OCI-LY1 (cell line): Measurements from ENCODE around the gene CHEK2.

Source experiments
- H2AFZ ChIP-seq: fragments of 200-600 bp; sonication (generic), shearing (Covaris generic); 2 replicates; pipeline ENCODE4 v1.6.0; 2014; ENCODE audit warnings: antibody characterized with exemption, mild to moderate bottlenecking, low read length
- H3F3A ChIP-seq: fragments of 200-600 bp; sonication (generic), shearing (Covaris generic); 2 replicates; pipeline ENCODE4 v1.6.0; 2014; ENCODE audit warnings: mild to moderate bottlenecking, antibody characterized with exemption, low read length, moderate library complexity; ENCODE audit not compliant: insufficient read depth
- H3K27ac ChIP-seq: fragments of 200-600 bp; sonication (generic); 2 replicates; pipeline ENCODE4 v1.5.1; 2014; ENCODE audit warnings: low read length, mixed run types, mild to moderate bottlenecking, low read depth; ENCODE audit not compliant: poor library complexity, severe bottlenecking
- H3K27me3 ChIP-seq: fragments of 200-600 bp; sonication (generic); 2 replicates; pipeline ENCODE4 v1.6.0; 2014; ENCODE audit warnings: antibody characterized with exemption, mild to moderate bottlenecking, low read length, moderate library complexity; ENCODE audit not compliant: insufficient read depth
- H3K36me3 ChIP-seq: fragments of 200-600 bp; sonication (generic); 2 replicates; pipeline ENCODE4 v1.6.1; 2014; ENCODE audit warnings: mild to moderate bottlenecking, antibody characterized with exemption, low read length, moderate library complexity, mixed read lengths; ENCODE audit not compliant: insufficient read depth
- H3K4me1 ChIP-seq: fragments of 200-600 bp; sonication (generic); 2 replicates; pipeline ENCODE4 v1.5.1; 2014; ENCODE audit warnings: mild to moderate bottlenecking, low read length, moderate library complexity; ENCODE audit not compliant: insufficient read depth, severe bottlenecking
- H3K4me2 ChIP-seq: fragments of 200-600 bp; sonication (generic), shearing (Covaris generic); 2 replicates; pipeline ENCODE4 v1.6.1; 2014; ENCODE audit warnings: low read length
- H3K4me3 ChIP-seq: fragments of 200-600 bp; sonication (generic); 2 replicates; pipeline ENCODE4 v1.5.1; 2014; ENCODE audit warnings: low read length, low read depth, mild to moderate bottlenecking, mixed read lengths; ENCODE audit not compliant: poor library complexity, severe bottlenecking
- H3K79me2 ChIP-seq: fragments of 200-600 bp; shearing (Covaris generic); 2 replicates; pipeline ENCODE4 v1.6.1; 2016; ENCODE audit warnings: mixed run types, low read length, mixed read lengths; ENCODE audit not compliant: insufficient read depth
- H3K9ac ChIP-seq: fragments of 200-600 bp; sonication (generic), shearing (Covaris generic); 2 replicates; pipeline ENCODE4 v1.6.1; 2014; ENCODE audit warnings: mild to moderate bottlenecking, low read length, mixed read lengths
- H3K9me2 ChIP-seq: fragments of 200-600 bp; sonication (generic), shearing (Covaris generic); 2 replicates; pipeline ENCODE4 v1.6.1; 2014; ENCODE audit warnings: low read depth, mild to moderate bottlenecking, low read length, mixed read lengths
- H3K9me3 ChIP-seq: fragments of 200-600 bp; shearing (Covaris generic); 2 replicates; pipeline ENCODE4 v1.6.1; 2014; ENCODE audit warnings: low read length, mixed read lengths
- H4K20me1 ChIP-seq: fragments of 200-600 bp; sonication (generic), shearing (Covaris generic); 2 replicates; pipeline ENCODE4 v1.6.0; 2016; ENCODE audit warnings: mild to moderate bottlenecking, low read length; ENCODE audit not compliant: insufficient read depth
- EZH2 ChIP-seq: fragments of 200-600 bp; sonication (generic), shearing (Covaris generic); IDR thresholded peaks from 2 replicates; pipeline ENCODE4 v1.8.0; 2017; ENCODE audit warnings: borderline replicate concordance, mixed run types, mild to moderate bottlenecking, antibody characterized with exemption, low read length, moderate library complexity, mixed read lengths
- TF ChIP-seq, protein P1 (sequence below): fragments of 200-600 bp; sonication (generic), shearing (Covaris generic); IDR thresholded peaks from 2 replicates; pipeline ENCODE4 v1.5.1; 2017; ENCODE audit warnings: mild to moderate bottlenecking, antibody characterized with exemption, low read length, moderate library complexity, mixed read lengths

CHEK2 gene

DNA sequence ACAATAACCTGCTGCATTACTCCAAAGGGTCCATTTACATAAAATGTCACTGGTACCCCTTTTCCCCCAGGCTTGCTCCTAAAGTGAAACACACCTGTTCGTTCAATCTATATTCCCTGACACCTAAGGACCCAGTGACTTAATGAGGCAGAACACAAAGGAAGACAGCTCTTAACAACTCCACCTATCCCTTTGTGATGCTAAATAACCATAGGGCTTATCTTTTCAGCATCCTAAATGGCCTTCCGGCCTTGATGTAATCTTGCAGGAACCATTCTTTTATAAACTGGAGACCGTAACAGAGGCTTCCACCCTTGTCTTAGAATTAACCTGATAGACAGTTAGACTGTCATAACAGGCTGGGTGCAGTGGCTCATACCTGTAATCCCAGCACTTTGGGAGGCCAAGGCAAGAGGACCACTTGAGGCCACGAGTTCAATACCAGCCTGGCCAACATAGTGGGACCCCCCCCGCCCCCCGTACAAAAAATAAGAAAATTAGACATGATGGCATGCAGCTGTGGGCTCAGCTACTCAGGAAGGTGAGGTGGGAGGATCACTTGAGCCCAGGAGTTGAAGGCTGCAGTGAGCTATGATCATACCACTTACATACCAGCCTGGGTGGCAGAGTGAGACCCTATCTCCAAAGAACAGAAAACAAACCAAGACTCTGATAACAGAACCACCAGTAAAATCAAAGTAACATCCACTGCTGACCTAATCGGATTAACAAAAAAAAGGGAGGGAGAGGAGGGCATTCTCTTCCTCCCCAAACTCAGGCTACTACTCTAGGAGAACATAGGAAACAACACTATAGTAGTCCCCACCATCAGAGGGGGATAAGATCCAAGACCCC is 5.1 kb downstream of the CHEK2 start:
- TF ChIP-seq, protein P1, sequence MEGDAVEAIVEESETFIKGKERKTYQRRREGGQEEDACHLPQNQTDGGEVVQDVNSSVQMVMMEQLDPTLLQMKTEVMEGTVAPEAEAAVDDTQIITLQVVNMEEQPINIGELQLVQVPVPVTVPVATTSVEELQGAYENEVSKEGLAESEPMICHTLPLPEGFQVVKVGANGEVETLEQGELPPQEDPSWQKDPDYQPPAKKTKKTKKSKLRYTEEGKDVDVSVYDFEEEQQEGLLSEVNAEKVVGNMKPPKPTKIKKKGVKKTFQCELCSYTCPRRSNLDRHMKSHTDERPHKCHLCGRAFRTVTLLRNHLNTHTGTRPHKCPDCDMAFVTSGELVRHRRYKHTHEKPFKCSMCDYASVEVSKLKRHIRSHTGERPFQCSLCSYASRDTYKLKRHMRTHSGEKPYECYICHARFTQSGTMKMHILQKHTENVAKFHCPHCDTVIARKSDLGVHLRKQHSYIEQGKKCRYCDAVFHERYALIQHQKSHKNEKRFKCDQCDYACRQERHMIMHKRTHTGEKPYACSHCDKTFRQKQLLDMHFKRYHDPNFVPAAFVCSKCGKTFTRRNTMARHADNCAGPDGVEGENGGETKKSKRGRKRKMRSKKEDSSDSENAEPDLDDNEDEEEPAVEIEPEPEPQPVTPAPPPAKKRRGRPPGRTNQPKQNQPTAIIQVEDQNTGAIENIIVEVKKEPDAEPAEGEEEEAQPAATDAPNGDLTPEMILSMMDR: no peak
- TF ChIP-seq EZH2: no peak
- Histone ChIP-seq H2AFZ (no peak overlapping the region), H3K36me3 (peaks cover 38% of the 10 kb centered on the region), H3K9me3 (no peaks in the 10 kb centered on the region), H3K27ac (no peak overlapping the region), H3K27me3 (no peaks in the 10 kb centered on the region), H3K9me2 (no peaks in the 10 kb centered on the region), H3K4me1 (peaks cover 15% of the 10 kb centered on the region), H3K4me2 (no peak overlapping the region), H3K79me2 (peaks cover 40% of the 10 kb centered on the region), H4K20me1 (no peaks in the 10 kb centered on the region), H3K4me3 (no peak overlapping the region), H3K9ac (no peak overlapping the region), H3F3A (no peaks in the 10 kb centered on the region)

DNA sequence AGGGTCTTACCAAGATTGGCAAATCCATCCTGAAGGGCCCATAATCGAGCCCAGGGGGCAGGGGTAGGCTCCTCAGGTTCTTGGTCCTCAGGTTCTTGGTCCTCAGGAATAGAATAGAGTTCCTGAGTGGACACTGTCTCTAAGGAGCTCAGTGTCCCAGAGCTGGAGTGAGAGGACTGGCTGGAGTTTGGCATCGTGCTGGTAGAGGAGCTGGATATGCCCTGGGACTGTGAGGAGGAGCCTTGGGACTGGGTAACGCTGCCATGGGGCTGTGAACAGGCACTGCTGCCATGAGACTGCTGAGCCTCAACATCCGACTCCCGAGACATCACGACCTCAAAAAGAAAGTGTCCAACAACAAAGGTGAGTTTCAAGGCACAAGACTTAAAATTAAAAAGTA is 7.2 kb downstream of the CHEK2 start:
- Histone ChIP-seq H3K79me2 (peaks cover 28% of the 10 kb centered on the region), H3K9me3 (no peaks in the 10 kb centered on the region), H3F3A (no peaks in the 10 kb centered on the region), H3K36me3 (peaks cover 38% of the 10 kb centered on the region), H3K9ac (no peak overlapping the region), H3K4me1 (peaks cover under 1% of the 10 kb centered on the region), H3K4me3 (no peak overlapping the region), H3K4me2 (no peak overlapping the region), H3K27me3 (no peaks in the 10 kb centered on the region), H2AFZ (no peak overlapping the region), H3K9me2 (no peaks in the 10 kb centered on the region), H4K20me1 (no peaks in the 10 kb centered on the region), H3K27ac (no peak overlapping the region)
- TF ChIP-seq, protein P1: no peak
- TF ChIP-seq EZH2: no peak

GRCh38 chr22:28730179-28730578 is 11.4 kb downstream of the CHEK2 start:
- Histone ChIP-seq H3F3A (no peaks in the 10 kb centered on the region), H3K4me1 (no peaks in the 10 kb centered on the region), H3K27ac (no peak overlapping the region), H3K9ac (no peak overlapping the region), H3K9me2 (no peaks in the 10 kb centered on the region), H3K9me3 (no peaks in the 10 kb centered on the region), H3K4me3 (no peak overlapping the region), H2AFZ (no peak overlapping the region), H3K79me2 (0 out of 2 replicates have a peak, but pooled peaks cover 5% of the 10 kb centered on the region), H4K20me1 (no peaks in the 10 kb centered on the region), H3K4me2 (no peak overlapping the region), H3K36me3 (peaks cover 46% of the 10 kb centered on the region), H3K27me3 (no peaks in the 10 kb centered on the region)
- TF ChIP-seq, protein P1: no peak
- TF ChIP-seq EZH2: no peak
